ENCODE measurements around the gene FNIP2.

DNA sequence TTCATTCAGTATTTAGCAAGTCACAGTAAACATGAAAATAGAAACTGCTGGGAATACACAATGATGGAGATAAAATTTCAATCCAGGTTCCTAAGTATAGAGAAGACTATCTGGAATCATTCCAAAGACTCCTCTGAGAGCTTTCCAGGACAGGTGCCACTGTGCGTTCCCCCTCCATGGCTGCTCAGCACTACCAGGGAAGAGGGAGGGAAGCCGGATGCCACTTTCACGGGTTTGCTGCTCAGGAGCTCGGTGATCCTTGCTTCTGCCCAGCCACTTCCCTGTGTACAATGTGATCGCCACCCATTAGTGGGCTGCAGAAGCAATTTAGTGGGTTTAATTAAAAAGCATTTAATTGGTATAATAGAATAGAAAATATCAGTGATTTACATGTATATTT is 94.5 kb downstream of the FNIP2 start:
- TF ChIP-seq, protein P1, sequence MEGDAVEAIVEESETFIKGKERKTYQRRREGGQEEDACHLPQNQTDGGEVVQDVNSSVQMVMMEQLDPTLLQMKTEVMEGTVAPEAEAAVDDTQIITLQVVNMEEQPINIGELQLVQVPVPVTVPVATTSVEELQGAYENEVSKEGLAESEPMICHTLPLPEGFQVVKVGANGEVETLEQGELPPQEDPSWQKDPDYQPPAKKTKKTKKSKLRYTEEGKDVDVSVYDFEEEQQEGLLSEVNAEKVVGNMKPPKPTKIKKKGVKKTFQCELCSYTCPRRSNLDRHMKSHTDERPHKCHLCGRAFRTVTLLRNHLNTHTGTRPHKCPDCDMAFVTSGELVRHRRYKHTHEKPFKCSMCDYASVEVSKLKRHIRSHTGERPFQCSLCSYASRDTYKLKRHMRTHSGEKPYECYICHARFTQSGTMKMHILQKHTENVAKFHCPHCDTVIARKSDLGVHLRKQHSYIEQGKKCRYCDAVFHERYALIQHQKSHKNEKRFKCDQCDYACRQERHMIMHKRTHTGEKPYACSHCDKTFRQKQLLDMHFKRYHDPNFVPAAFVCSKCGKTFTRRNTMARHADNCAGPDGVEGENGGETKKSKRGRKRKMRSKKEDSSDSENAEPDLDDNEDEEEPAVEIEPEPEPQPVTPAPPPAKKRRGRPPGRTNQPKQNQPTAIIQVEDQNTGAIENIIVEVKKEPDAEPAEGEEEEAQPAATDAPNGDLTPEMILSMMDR (conservative IDR thresholded peaks at IDR 0.05 in 1 of 2, IDR thresholded peaks at IDR 0.05 in 1 of 2; ENCODE audit: low read depth in 1 of 2, low read length in 2 of 2): no peak
- TF ChIP-seq EZH2 (IDR thresholded peaks at IDR 0.05; ENCODE audit: low read length, missing control alignments): no peak
